OCI-LY3 (cell line): ENCODE results near the gene SLC30A1.

ENCODE experiments used
- CTCF ChIP-seq: fragments of 200-600, 300-600 bp; sonication (generic); IDR thresholded peaks from 2 replicates; pipeline ENCODE4 v1.5.1; 2014; ENCODE audit warnings: antibody characterized with exemption, low read length, low read depth
- EZH2phosphoT487 ChIP-seq: fragments of 200-600 bp; shearing (Covaris generic); IDR thresholded peaks from 2 replicates; pipeline ENCODE4 v1.6.1; 2018; ENCODE audit warnings: antibody characterized with exemption, mixed run types, low read depth

GRCh38 chr1:211625040-211625439 lies 46.1 kb upstream of the SLC30A1 start:
- TF ChIP-seq EZH2phosphoT487 (no peak), CTCF (peak; percentile 49)
